Fibroblast of lung (primary cell): ENCODE results near the gene RRBP1. TPM values are rescaled to one million over a fixed set of nuclear protein-coding genes. Genes with fewer than 3 reads are reported as not detected.

Experiments used
- DNase-seq, 2 donors: peaks; one replicate each; pipeline versions ENCODE4 v3.0.0 to v3.0.0-alpha.2; 2010; ENCODE audit warnings: low read depth in 2 of 2
- H2AFZ ChIP-seq: 2 replicates; pipeline ENCODE4 v1.5.1; 2012; ENCODE audit warnings: low read length, control low read depth, inconsistent platforms
- H3K27ac ChIP-seq: 2 replicates; pipeline ENCODE4 v1.5.1; 2011; ENCODE audit warnings: low read length, control low read depth; ENCODE audit not compliant: insufficient read depth
- H3K27me3 ChIP-seq: 2 replicates; pipeline ENCODE4 v1.5.1; 2011; ENCODE audit warnings: mild to moderate bottlenecking, low read length; ENCODE audit not compliant: control insufficient read depth, insufficient read depth
- H3K36me3 ChIP-seq: 2 replicates; pipeline ENCODE4 v1.5.1; 2011; ENCODE audit warnings: low read length; ENCODE audit not compliant: control insufficient read depth, insufficient read depth
- H3K4me1 ChIP-seq: 2 replicates; pipeline ENCODE4 v1.5.1; 2011; ENCODE audit warnings: low read length; ENCODE audit not compliant: control insufficient read depth, insufficient read depth; ENCODE audit errors: extremely low read depth
- H3K4me2 ChIP-seq: 2 replicates; pipeline ENCODE4 v1.5.1; 2011; ENCODE audit warnings: low read length, control low read depth; ENCODE audit not compliant: insufficient read depth; ENCODE audit errors: extremely low read depth
- H3K4me3 ChIP-seq, 4 experiments: fragments of 200-600 bp in 1 of 4; sonication (generic) in 1 of 4; replicated peaks in 1 of 4; 2 replicates each; pipeline ENCODE4 v1.5.1; 2011 to 2016; ENCODE audit warnings: low read length in 4 of 4, low read depth in 3 of 4, mild to moderate bottlenecking in 3 of 4, control low read depth in 2 of 4, inconsistent platforms in 1 of 4, mixed read lengths in 1 of 4; ENCODE audit not compliant: insufficient read depth in 1 of 4; ENCODE audit errors: control extremely low read depth in 1 of 4
- H3K79me2 ChIP-seq: 2 replicates; pipeline ENCODE4 v1.5.1; 2012; ENCODE audit warnings: mild to moderate bottlenecking, low read length, inconsistent platforms; ENCODE audit not compliant: control insufficient read depth, insufficient read depth
- H3K9ac ChIP-seq: 2 replicates; pipeline ENCODE4 v1.5.1; 2011; ENCODE audit warnings: mild to moderate bottlenecking, low read length, control low read depth; ENCODE audit not compliant: insufficient read depth
- H3K9me3 ChIP-seq: 2 replicates; pipeline ENCODE4 v1.5.1; 2012; ENCODE audit warnings: low read depth, low read length; ENCODE audit not compliant: control insufficient read depth, insufficient read depth
- H4K20me1 ChIP-seq: 2 replicates; pipeline ENCODE4 v1.5.1; 2011; ENCODE audit warnings: low read length; ENCODE audit not compliant: control insufficient read depth, insufficient read depth; ENCODE audit errors: extremely low read depth
- CTCF ChIP-seq, 2 donors: IDR thresholded peaks in 1 of 2; conservative IDR thresholded peaks in 1 of 2; 1 replicate in 1 of 2; 2 replicates in 1 of 2; pipeline ENCODE4 v1.5.1; 2011 to 2012; ENCODE audit warnings: low read length in 2 of 2, control low read depth in 1 of 2, inconsistent platforms in 1 of 2, low read depth in 1 of 2, mild to moderate bottlenecking in 1 of 2
- EZH2 ChIP-seq: IDR thresholded peaks from 2 replicates; pipeline ENCODE4 v1.5.1; 2012; ENCODE audit warnings: low read length, control low read depth, mild to moderate bottlenecking; ENCODE audit errors: missing control alignments
- polyA plus RNA-seq, 2 donors: library from polyadenylated mRNA; depleted of rRNA in 1 of 2; stranded (reverse) in 1 of 2; unstranded in 1 of 2; fragments of >200 nt; gene quantifications; 2 replicates each; pipeline ENCODE4 v1.2.1, GENCODE V29; 2011 to 2012; ENCODE audit warnings: missing spikeins in 1 of 2
- total RNA-seq: library from RNA; depleted of rRNA; stranded (reverse); fragments of >200 nt; gene quantifications from 2 replicates; pipeline ENCODE4 v1.2.1, GENCODE V29; 2014

Gene RRBP1
- total and polyA plus RNA-seq, 2 donors (not counting 1 experiment from before 2014, with no cell fraction given): 169 to 233 TPM

- Histone ChIP-seq H3K9me3 (no peaks in the 10 kb centered on the region), H3K36me3 (peaks cover 64% of the 10 kb centered on the region), H3K4me1 (peaks cover 23% of the 10 kb centered on the region), H3K4me3 (no peak overlapping the region), H2AFZ (no peak overlapping the region), H3K27ac (no peak overlapping the region), H3K79me2 (peaks cover 20% of the 10 kb centered on the region), H4K20me1 (peaks cover 4% of the 10 kb centered on the region), H3K9ac (no peak overlapping the region), H3K27me3 (no peaks in the 10 kb centered on the region), H3K4me2 (no peak overlapping the region)
- no peak for DNase-seq
- TF ChIP-seq CTCF (conservative IDR thresholded peaks at IDR 0.05 in 1 of 2, IDR thresholded peaks at IDR 0.05 in 1 of 2; ENCODE audit: low read depth in 1 of 2, low read length in 2 of 2): no peak
These were observed 48.7 kb downstream of the RRBP1 start for GRCh38 chr20:17633221-17633849.

GRCh38 chr20:17631576-17632319, 50.3 kb downstream of the RRBP1 start:
- Histone ChIP-seq H3K27ac (no peak overlapping the region), H3K4me3 (no peak overlapping the region), H3K27me3 (no peaks in the 10 kb centered on the region), H3K9me3 (no peaks in the 10 kb centered on the region), H3K4me2 (no peak overlapping the region), H3K9ac (no peak overlapping the region), H3K4me1 (peaks cover 14% of the 10 kb centered on the region), H3K36me3 (peaks cover 60% of the 10 kb centered on the region), H3K79me2 (peaks cover 5% of the 10 kb centered on the region), H2AFZ (no peak overlapping the region), H4K20me1 (no peaks in the 10 kb centered on the region)
- no peak for DNase-seq
- no peak for TF ChIP-seq EZH2
- TF ChIP-seq CTCF (conservative IDR thresholded peaks at IDR 0.05 in 1 of 2, IDR thresholded peaks at IDR 0.05 in 1 of 2; ENCODE audit: low read depth in 1 of 2, low read length in 2 of 2): no peak

GRCh38 chr20:17630806-17631195, 51.2 kb downstream of the RRBP1 start:
- Histone ChIP-seq H3K4me1 (peaks cover 5% of the 10 kb centered on the region), H3K79me2 (peaks cover 5% of the 10 kb centered on the region), H3K36me3 (peaks cover 65% of the 10 kb centered on the region), H3K4me2 (no peak overlapping the region), H3K27me3 (no peaks in the 10 kb centered on the region), H2AFZ (no peak overlapping the region), H3K9me3 (no peaks in the 10 kb centered on the region), H3K27ac (no peak overlapping the region), H3K9ac (no peak overlapping the region), H4K20me1 (no peaks in the 10 kb centered on the region), H3K4me3 (no peak overlapping the region)
- no peak for DNase-seq
- no peak for TF ChIP-seq EZH2
- TF ChIP-seq CTCF (conservative IDR thresholded peaks at IDR 0.05 in 1 of 2, IDR thresholded peaks at IDR 0.05 in 1 of 2; ENCODE audit: low read depth in 1 of 2, low read length in 2 of 2): no peak
